Epithelial cell of proximal tubule (primary cell): Measurements from ENCODE around the gene RIOK1. TPM values are rescaled to one million over a fixed set of nuclear protein-coding genes. Genes with fewer than 3 reads are reported as not detected.

Experiments
- DNase-seq: peaks from one replicate; pipeline ENCODE4 v3.0.0-alpha.2; 2011; ENCODE audit warnings: low read depth
- H3K4me3 ChIP-seq: 2 replicates; pipeline ENCODE4 v1.5.1; 2011; ENCODE audit warnings: low read depth, mild to moderate bottlenecking, low read length
- total RNA-seq: library from RNA; depleted of rRNA; stranded (reverse); fragments of >200 nt; gene quantifications from 2 replicates; pipeline ENCODE4 v1.2.3, GENCODE V29; 2015
- TF ChIP-seq, protein P1 (sequence below): conservative IDR thresholded peaks from 2 replicates; pipeline ENCODE4 v1.5.1; 2012; ENCODE audit warnings: low read depth, mild to moderate bottlenecking, low read length

The RIOK1 gene
- total RNA-seq, 1 donor from 2014 or later: 9.5 TPM

DNA sequence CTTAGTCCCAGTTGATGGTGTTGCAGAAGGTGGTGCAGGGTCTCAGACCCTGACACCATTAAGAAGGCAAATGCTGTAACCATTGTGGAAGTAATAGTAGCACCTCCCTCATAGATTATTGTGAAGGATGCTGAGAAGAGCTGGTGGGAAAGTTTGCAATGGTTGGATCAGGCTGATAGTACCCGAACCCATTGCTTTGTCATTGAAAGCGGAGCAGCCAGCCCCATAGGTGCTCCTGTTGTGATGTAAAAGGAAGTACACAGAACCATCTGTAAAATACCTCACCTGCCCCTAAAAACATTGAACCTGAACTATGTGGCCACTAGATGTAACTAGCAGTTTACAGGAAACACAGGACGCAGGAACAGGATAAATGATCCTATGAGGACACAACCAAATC is 31.5 kb downstream of the RIOK1 start:
- no peak overlapping the region for H3K4me3 ChIP-seq
- DNase-seq: no peak
- TF ChIP-seq, protein P1, sequence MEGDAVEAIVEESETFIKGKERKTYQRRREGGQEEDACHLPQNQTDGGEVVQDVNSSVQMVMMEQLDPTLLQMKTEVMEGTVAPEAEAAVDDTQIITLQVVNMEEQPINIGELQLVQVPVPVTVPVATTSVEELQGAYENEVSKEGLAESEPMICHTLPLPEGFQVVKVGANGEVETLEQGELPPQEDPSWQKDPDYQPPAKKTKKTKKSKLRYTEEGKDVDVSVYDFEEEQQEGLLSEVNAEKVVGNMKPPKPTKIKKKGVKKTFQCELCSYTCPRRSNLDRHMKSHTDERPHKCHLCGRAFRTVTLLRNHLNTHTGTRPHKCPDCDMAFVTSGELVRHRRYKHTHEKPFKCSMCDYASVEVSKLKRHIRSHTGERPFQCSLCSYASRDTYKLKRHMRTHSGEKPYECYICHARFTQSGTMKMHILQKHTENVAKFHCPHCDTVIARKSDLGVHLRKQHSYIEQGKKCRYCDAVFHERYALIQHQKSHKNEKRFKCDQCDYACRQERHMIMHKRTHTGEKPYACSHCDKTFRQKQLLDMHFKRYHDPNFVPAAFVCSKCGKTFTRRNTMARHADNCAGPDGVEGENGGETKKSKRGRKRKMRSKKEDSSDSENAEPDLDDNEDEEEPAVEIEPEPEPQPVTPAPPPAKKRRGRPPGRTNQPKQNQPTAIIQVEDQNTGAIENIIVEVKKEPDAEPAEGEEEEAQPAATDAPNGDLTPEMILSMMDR: no peak

DNA sequence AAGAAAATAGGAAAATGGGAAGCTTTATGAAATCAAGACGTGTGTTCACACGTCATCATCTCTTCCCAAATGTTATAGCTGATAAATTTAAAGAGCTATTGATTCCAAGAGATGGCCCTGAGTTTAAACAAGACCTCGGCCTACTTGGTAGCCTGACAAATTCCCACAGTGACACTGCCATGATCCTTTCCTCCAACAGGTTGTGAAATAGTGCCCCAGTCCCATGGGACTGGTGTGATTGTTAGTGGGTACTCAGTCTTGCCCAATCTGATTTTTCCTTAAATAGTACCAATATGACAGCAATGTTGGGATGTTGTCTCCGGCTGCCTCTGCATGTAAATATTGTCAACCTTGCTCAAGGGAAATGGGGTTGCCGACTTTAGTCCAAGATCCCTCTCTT is 34.5 kb downstream of the RIOK1 start:
- TF ChIP-seq, protein P1: no peak
- no peak overlapping the region for H3K4me3 ChIP-seq
- no peak for DNase-seq

DNA sequence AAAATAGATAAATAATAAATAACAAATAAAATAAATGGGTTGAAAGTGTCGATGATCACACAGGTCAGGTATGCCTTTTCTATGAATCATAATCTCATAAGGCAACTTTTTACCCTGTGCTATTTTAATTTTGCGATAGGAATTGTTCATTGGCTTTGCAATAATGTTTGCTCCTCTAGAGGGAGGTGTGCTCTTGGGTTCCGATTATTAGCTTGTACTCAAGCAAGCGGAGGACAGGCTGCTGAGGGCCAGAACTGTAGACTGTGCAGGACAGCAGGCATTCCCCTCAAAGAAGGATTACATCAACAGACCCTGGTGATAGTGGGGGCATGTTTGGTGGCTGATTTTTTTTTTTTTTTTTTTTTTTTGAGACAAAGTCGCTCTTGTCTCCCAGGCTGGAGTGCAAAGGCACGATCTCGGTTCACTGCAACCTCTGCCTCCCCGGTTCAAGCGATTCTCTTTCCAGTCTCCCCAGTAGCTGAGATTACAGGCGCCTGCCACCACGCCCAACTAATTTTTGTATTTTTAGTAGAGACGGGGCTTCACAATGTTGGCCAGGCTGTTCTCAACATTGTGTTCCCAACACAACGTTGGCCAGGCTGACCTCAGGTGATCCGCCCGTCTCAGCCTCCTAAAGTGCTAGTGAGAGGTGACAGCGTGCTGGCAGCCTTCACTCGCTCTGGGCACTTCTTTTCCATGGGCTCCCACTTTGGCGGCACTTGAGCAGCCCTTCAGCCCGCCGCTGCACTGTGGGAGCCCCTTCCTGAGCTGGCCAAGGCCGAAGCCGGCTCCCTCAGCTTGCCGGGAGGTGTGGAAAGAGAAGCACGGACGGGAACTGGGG is 35.6 kb downstream of the RIOK1 start:
- DNase-seq: peak; percentile 16
- no peak overlapping the region for H3K4me3 ChIP-seq
- TF ChIP-seq, protein P1: peak; percentile 71

DNA sequence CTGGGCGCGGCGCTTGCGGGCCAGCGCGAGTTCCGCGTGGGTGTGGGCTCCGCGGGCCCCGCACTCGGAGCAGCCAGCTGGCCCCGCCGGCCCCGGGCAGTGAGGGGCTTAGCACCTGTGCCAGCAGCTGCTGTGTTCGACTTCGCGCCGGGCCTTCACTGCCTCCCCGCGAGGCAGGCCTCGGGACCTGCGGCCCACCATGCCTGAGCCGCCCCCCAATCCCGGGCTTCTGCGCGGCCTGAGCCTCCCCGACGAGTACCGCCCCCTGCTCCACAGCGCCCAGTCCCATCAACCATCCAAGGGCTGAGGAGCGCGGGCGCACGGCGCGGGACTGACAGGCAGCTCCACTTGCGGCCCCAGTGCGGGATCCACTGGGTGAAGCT is 36.2 kb downstream of the RIOK1 start:
- TF ChIP-seq, protein P1: no peak
- H3K4me3 ChIP-seq: no peak overlapping the region
- no peak for DNase-seq

DNA sequence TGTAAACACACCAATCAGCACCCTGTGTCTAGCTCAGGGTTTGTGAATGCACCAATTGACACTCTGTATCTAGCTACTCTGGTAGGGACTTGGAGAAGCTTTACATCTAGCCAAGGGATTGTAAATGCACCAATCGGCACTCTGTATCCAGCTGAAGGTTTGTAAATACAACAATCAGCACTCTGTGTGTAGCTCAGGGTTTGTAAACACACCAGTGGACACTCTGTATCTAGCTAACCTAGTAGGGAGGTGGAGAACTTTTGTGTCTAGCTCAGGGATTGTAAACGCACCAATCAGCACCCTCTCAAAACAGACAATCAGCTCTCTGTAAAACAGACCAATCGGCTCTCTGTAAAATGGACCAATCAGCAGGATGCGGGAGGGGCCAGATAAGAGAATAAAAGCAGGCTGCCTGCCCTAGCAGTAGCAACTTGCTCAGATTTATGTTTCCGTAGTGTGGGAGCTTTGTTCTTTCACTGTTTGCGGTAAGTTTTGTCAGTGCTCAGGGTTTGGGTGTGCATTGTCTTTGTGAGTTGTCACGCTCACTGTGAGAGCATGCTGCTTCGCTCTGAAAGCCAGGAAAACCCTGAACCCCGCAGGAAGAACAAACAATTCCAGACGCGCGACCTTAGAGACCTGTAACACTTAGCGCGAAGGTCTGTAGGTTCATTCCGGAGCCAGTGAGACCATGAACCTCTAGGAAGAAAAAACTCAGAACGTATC is 37.0 kb downstream of the RIOK1 start:
- H3K4me3 ChIP-seq: no peak overlapping the region
- no peak for DNase-seq
- TF ChIP-seq, protein P1: no peak

DNA sequence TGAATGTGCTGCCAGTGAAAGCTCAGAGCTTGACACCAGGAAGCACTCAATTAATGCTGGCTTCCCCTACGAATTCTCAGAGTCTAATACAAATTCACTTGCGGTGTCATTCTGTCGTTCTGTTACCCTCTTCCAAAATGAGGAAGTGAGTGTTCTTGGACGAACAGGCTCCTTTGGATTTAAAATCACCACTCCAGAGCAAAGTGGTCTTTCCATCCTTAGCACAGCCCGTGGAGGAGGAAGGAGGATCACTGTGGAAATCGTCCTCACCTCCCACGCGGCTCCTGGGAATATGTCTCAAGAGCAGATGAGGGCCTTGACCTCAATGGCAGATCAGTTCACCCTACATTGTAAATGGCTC is 41.7 kb downstream of the RIOK1 start:
- H3K4me3 ChIP-seq: no peak overlapping the region
- TF ChIP-seq, protein P1: no peak
- no peak for DNase-seq
